ENCODE measurements around the gene NAA80. TPM values are rescaled to one million over a fixed set of nuclear protein-coding genes. Genes with fewer than 3 reads are reported as not detected.

The NAA80 gene
- total and polyA plus RNA-seq, 2 of the 13 experiments (the other 11 are each of a cell fraction or from before 2014, with no cell fraction given), result 3.4 to 8.7 TPM

- TF ChIP-seq, protein P1, sequence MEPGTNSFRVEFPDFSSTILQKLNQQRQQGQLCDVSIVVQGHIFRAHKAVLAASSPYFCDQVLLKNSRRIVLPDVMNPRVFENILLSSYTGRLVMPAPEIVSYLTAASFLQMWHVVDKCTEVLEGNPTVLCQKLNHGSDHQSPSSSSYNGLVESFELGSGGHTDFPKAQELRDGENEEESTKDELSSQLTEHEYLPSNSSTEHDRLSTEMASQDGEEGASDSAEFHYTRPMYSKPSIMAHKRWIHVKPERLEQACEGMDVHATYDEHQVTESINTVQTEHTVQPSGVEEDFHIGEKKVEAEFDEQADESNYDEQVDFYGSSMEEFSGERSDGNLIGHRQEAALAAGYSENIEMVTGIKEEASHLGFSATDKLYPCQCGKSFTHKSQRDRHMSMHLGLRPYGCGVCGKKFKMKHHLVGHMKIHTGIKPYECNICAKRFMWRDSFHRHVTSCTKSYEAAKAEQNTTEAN (CRISPR knock-in tag; conservative IDR thresholded peaks at IDR 0.05), result peak; percentile 71; the same call in 1 of the 2 replicates
- TF ChIP-seq ZNF430 (CRISPR knock-in tag; IDR thresholded peaks at IDR 0.05) (peak; percentile 98), ZNF780A (CRISPR knock-in tag; IDR thresholded peaks at IDR 0.05) (peak; percentile 92), ZNF576 (CRISPR knock-in tag; IDR thresholded peaks at IDR 0.05) (0 out of 2 replicates have a peak, but pooled peaks have one; percentile 25), TAF15 (IDR thresholded peaks at IDR 0.05; ENCODE audit: low read depth, low read length, poor library complexity, severe bottlenecking) (no peak), RFXAP (CRISPR knock-in tag; IDR thresholded peaks at IDR 0.05; ENCODE audit: borderline replicate concordance) (0 out of 2 replicates have a peak, but pooled peaks have one; percentile 19), CEBPZ (IDR thresholded peaks at IDR 0.05; ENCODE audit: low read length) (no peak), ZNF672 (CRISPR knock-in tag; IDR thresholded peaks at IDR 0.05) (no peak; the same call in 1 of the 2 replicates), SOX5 (CRISPR knock-in tag; IDR thresholded peaks at IDR 0.05; ENCODE audit: borderline replicate concordance) (peak; percentile 45; the same call in 1 of the 2 replicates), MATR3 (CRISPR knock-in tag; IDR thresholded peaks at IDR 0.05) (no peak), TMF1 (CRISPR knock-in tag; IDR thresholded peaks at IDR 0.05; ENCODE audit: low read depth) (peak; percentile 91), GTF3A (CRISPR knock-in tag; conservative IDR thresholded peaks at IDR 0.05) (peak; percentile 90; the same call in 1 of the 2 replicates), MIXL1 (CRISPR knock-in tag; IDR thresholded peaks at IDR 0.05) (no peak), TBX3 (IDR thresholded peaks at IDR 0.05; ENCODE audit: borderline replicate concordance) (no peak; the same call in 1 of the 2 replicates)
- TF ChIP-seq, protein P2, sequence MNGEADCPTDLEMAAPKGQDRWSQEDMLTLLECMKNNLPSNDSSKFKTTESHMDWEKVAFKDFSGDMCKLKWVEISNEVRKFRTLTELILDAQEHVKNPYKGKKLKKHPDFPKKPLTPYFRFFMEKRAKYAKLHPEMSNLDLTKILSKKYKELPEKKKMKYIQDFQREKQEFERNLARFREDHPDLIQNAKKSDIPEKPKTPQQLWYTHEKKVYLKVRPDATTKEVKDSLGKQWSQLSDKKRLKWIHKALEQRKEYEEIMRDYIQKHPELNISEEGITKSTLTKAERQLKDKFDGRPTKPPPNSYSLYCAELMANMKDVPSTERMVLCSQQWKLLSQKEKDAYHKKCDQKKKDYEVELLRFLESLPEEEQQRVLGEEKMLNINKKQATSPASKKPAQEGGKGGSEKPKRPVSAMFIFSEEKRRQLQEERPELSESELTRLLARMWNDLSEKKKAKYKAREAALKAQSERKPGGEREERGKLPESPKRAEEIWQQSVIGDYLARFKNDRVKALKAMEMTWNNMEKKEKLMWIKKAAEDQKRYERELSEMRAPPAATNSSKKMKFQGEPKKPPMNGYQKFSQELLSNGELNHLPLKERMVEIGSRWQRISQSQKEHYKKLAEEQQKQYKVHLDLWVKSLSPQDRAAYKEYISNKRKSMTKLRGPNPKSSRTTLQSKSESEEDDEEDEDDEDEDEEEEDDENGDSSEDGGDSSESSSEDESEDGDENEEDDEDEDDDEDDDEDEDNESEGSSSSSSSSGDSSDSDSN (CRISPR knock-in tag; IDR thresholded peaks at IDR 0.05), result peak; percentile 85
- TF ChIP-seq, protein P3, sequence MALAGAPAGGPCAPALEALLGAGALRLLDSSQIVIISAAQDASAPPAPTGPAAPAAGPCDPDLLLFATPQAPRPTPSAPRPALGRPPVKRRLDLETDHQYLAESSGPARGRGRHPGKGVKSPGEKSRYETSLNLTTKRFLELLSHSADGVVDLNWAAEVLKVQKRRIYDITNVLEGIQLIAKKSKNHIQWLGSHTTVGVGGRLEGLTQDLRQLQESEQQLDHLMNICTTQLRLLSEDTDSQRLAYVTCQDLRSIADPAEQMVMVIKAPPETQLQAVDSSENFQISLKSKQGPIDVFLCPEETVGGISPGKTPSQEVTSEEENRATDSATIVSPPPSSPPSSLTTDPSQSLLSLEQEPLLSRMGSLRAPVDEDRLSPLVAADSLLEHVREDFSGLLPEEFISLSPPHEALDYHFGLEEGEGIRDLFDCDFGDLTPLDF (CRISPR knock-in tag; IDR thresholded peaks at IDR 0.05), result peak; percentile 89
Observed at GRCh38 chr3:50337175-50337861, 38.1 kb upstream of the NAA80 start (continued).
